Lung (tissue), 12 donors: ENCODE results near the gene ST6GALNAC3. TPM values are rescaled to one million over a fixed set of nuclear protein-coding genes. Genes with fewer than 3 reads are reported as not detected.

Source experiments
- ATAC-seq: fragments of 200-7000 bp; cut with Tn5 transposase; one replicate; pipeline ENCODE4 v1.9.1; 2020; ENCODE audit warnings: moderate number of reproducible peaks; ENCODE audit not compliant: insufficient read depth, low FRiP score
- DNase-seq, 3 donors: peaks; one replicate each; pipeline ENCODE4 v3.0.0-alpha.2; 2013 to 2017
- H3K27ac ChIP-seq, 2 donors: one replicate each; pipeline ENCODE4 v1.5.1; 2013; ENCODE audit warnings: mild to moderate bottlenecking in 2 of 2, moderate library complexity in 2 of 2, control low read depth in 1 of 2, inconsistent platforms in 1 of 2, low read depth in 1 of 2, low read length in 1 of 2
- H3K27me3 ChIP-seq, 3 donors: one replicate each; pipeline ENCODE4 v1.5.1; 2013; ENCODE audit warnings: low read length in 2 of 3; ENCODE audit not compliant: control insufficient read depth in 3 of 3, insufficient read depth in 3 of 3
- H3K36me3 ChIP-seq, 4 donors: one replicate each; pipeline ENCODE4 v1.5.1; 2013; ENCODE audit warnings: low read length in 4 of 4, mild to moderate bottlenecking in 1 of 4, moderate library complexity in 1 of 4; ENCODE audit not compliant: control insufficient read depth in 4 of 4, insufficient read depth in 4 of 4
- H3K4me1 ChIP-seq, 5 donors: one replicate each; pipeline ENCODE4 v1.5.1; 2013; ENCODE audit warnings: low read length in 5 of 5, mild to moderate bottlenecking in 2 of 5, moderate library complexity in 1 of 5; ENCODE audit not compliant: control insufficient read depth in 5 of 5, insufficient read depth in 5 of 5
- H3K4me3 ChIP-seq: one replicate; pipeline ENCODE4 v1.5.1; 2013; ENCODE audit warnings: mild to moderate bottlenecking, control low read depth, moderate library complexity
- H3K9ac ChIP-seq, 2 donors: one replicate each; pipeline ENCODE4 v1.5.1; 2013; ENCODE audit warnings: low read length in 2 of 2, control low read depth in 1 of 2; ENCODE audit not compliant: insufficient read depth in 1 of 2
- H3K9me3 ChIP-seq, 4 donors: one replicate each; pipeline ENCODE4 v1.5.1; 2013; ENCODE audit warnings: low read length in 3 of 4, mild to moderate bottlenecking in 1 of 4, moderate library complexity in 1 of 4; ENCODE audit not compliant: control insufficient read depth in 4 of 4, insufficient read depth in 3 of 4
- CTCF ChIP-seq: IDR thresholded peaks from 2 replicates; pipeline ENCODE4 v1.5.1; 2012; ENCODE audit warnings: mild to moderate bottlenecking; ENCODE audit errors: control extremely low read depth, extremely low read depth
- WGBS, 2 donors: extraction: QIAGEN DNeasy Blood & Tissue Kit; methylation state at CpG; one replicate each; pipeline ENCODE4 v1.1.7; 2013; 5-methylcytosine and 5-hydroxymethylcytosine counted together
- polyA plus RNA-seq, 2 donors: library from polyadenylated mRNA; stranded (reverse); fragments of 200-250 nt; gene quantifications; one replicate each; pipeline ENCODE4 v1.2.1, GENCODE V29; 2013
- total RNA-seq, 2 donors: library from RNA; depleted of rRNA in 1 of 2; stranded (reverse); fragments of >200 nt in 1 of 2; gene quantifications; one replicate each; pipeline ENCODE4 v1.2.1, GENCODE V29; 2014 to 2021
- donor health status: control.
- donor health status: control.
- donor health status: Bipolar disorder and iron deficiency.
- donor health status: healthy.
- donor health status: DM: yes; HTN: yes; CAD: no.

Gene ST6GALNAC3
- total and polyA plus RNA-seq, 4 donors: 2.7 to 17.9 (median 12.2) TPM

- no peak for TF ChIP-seq CTCF
- Histone ChIP-seq H3K27ac (no peak overlapping the region), H3K4me1 (no peaks in the 10 kb centered on the region), H3K36me3 (no peaks in the 10 kb centered on the region), H3K9me3 (no peaks in the 10 kb centered on the region), H3K4me3 (no peak overlapping the region), H3K27me3 (no peaks in the 10 kb centered on the region), H3K9ac (no peak overlapping the region)
- DNase-seq: no peak
- 91 to 95% methylated on average over 2 of the region's 2 CpGs for WGBS, 2 donors
- no peak for ATAC-seq
Observed at GRCh38 chr1:76491737-76492136, 417.2 kb downstream of the ST6GALNAC3 start.

GRCh38 chr1:76492752-76493430 is 418.3 kb downstream of the ST6GALNAC3 start:
- Histone ChIP-seq H3K36me3 (no peaks in the 10 kb centered on the region), H3K4me1 (no peaks in the 10 kb centered on the region), H3K4me3 (no peak overlapping the region), H3K27ac (no peak overlapping the region), H3K9ac (no peak overlapping the region), H3K27me3 (no peaks in the 10 kb centered on the region), H3K9me3 (no peaks in the 10 kb centered on the region)
- no peak for TF ChIP-seq CTCF
- no peak for ATAC-seq
- DNase-seq: peak in 1 of 3 donors; percentile 25

GRCh38 chr1:76494807-76495206 is 420.3 kb downstream of the ST6GALNAC3 start:
- H3K4me1 ChIP-seq: no peaks in the 10 kb centered on the region
- no peak for ATAC-seq
- no peak for TF ChIP-seq CTCF
- DNase-seq: no peak
- no peaks in the 10 kb centered on the region for H3K9me3 ChIP-seq
- H3K27me3 ChIP-seq: no peaks in the 10 kb centered on the region
- no peaks in the 10 kb centered on the region for H3K36me3 ChIP-seq
- no peak overlapping the region for H3K4me3 ChIP-seq
- H3K9ac ChIP-seq: no peak overlapping the region
- no peak overlapping the region for H3K27ac ChIP-seq

- peaks cover 0 to 10% (median 0%) of the 10 kb centered on the region in 5 donors for H3K4me1 ChIP-seq
- ATAC-seq: no peak
- WGBS, 2 donors: 64 to 68% methylated on average over 3 of the region's 3 CpGs
- no peak overlapping the region for H3K27ac ChIP-seq
- no peaks in the 10 kb centered on the region for H3K36me3 ChIP-seq
- H3K9ac ChIP-seq: no peak overlapping the region
- TF ChIP-seq CTCF: no peak
- DNase-seq: peak in 1 of 3 donors; percentile 37
- H3K4me3 ChIP-seq: no peak overlapping the region
- H3K9me3 ChIP-seq: no peaks in the 10 kb centered on the region
- H3K27me3 ChIP-seq: no peaks in the 10 kb centered on the region
Observed at GRCh38 chr1:76496871-76497270, 422.3 kb downstream of the ST6GALNAC3 start.
